ENCODE measurements around the gene MMS19.

MMS19 gene

GRCh38 chr10:97445722-97446639 lies 52.2 kb downstream of the MMS19 start, which contains the start of the genes EXOSC1 and ZDHHC16:
Gene EXOSC1, minus strand, starts transcription at chr10:97446006. Its CDS starts 21 bp downstream, at chr10:97445985.
Gene ZDHHC16, plus strand, starts transcription at chr10:97446175. Its CDS starts 5,501 bp downstream, at chr10:97451676.
- no CpG with 5 or more reads among the region's 66 CpGs for WGBS (ENCODE audit: extremely low coverage, insufficient coverage, low lambda C conversion rate)

GRCh38 chr10:97445357-97445721 lies 52.9 kb downstream of the MMS19 start:
- Histone ChIP-seq H3K27me3 (ENCODE audit: insufficient read depth, low read length, poor library complexity) (no peaks in the 10 kb centered on the region), H3K79me1 (ENCODE audit: low read length) (peaks cover 15% of the 10 kb centered on the region), H2BK15ac (replicated peaks; ENCODE audit: low read depth) (no peak overlapping the region), H2BK120ac (ENCODE audit: low read depth, low read length) (no peak overlapping the region), H3K56ac (ENCODE audit: low read length) (peak overlapping the region; percentile 86), H3K4me2 (ENCODE audit: low read length) (peak overlapping the region; percentile 50), H3K23ac (ENCODE audit: low read length) (no peak overlapping the region), H3K36me3 (ENCODE audit: control insufficient read depth, insufficient read depth, low read length) (no peaks in the 10 kb centered on the region), H3K18ac (ENCODE audit: low read length) (no peak overlapping the region), H3K27ac (ENCODE audit: low read depth, low read length) (no peak overlapping the region), H4K8ac (ENCODE audit: low read depth, low read length) (no peak overlapping the region), H3K9ac (ENCODE audit: low read length) (peak overlapping the region; percentile 73), H3K4ac (ENCODE audit: low read depth, low read length) (peak overlapping the region; percentile 40), H3K4me1 (ENCODE audit: control insufficient read depth, low read depth, low read length) (no peaks in the 10 kb centered on the region), H3K4me3 (ENCODE audit: low read length) (peak overlapping the region; percentile 58), H2BK5ac (ENCODE audit: low read length) (no peak overlapping the region), H2AK5ac (ENCODE audit: low read length) (no peak overlapping the region), H3K79me2 (ENCODE audit: control insufficient read depth, insufficient read depth, low read length) (peaks cover 25% of the 10 kb centered on the region), H4K5ac (ENCODE audit: low read length) (no peak overlapping the region)
- no peak for DNase-seq
- WGBS (ENCODE audit: extremely low coverage, insufficient coverage, low lambda C conversion rate) = no CpG with 5 or more reads among the region's 13 CpGs

More at GRCh38 chr10:97445722-97446639, 52.2 kb downstream of the MMS19 start, which contains the start of the genes EXOSC1 and ZDHHC16:
- Histone ChIP-seq H3K4me3 (ENCODE audit: low read length) (peak within 1 kb of the TSS; percentile 58), H3K79me2 (ENCODE audit: control insufficient read depth, insufficient read depth, low read length) (peaks cover 29% of the 10 kb centered on the region), H3K27me3 (ENCODE audit: insufficient read depth, low read length, poor library complexity) (no peaks in the 10 kb centered on the region), H2AK5ac (ENCODE audit: low read length) (no peak within 1 kb of the TSS), H3K4me2 (ENCODE audit: low read length) (peak within 1 kb of the TSS; percentile 50), H2BK120ac (ENCODE audit: low read depth, low read length) (no peak within 1 kb of the TSS), H2BK15ac (replicated peaks; ENCODE audit: low read depth) (no peak within 1 kb of the TSS), H4K5ac (ENCODE audit: low read length) (no peak within 1 kb of the TSS), H3K79me1 (ENCODE audit: low read length) (peaks cover 19% of the 10 kb centered on the region), H3K18ac (ENCODE audit: low read length) (peak within 1 kb of the TSS; percentile 83), H3K9ac (ENCODE audit: low read length) (peak within 1 kb of the TSS; percentile 73), H3K27ac (ENCODE audit: low read depth, low read length) (peak within 1 kb of the TSS; percentile 27), H2BK5ac (ENCODE audit: low read length) (no peak within 1 kb of the TSS), H3K4ac (ENCODE audit: low read depth, low read length) (peak within 1 kb of the TSS; percentile 40), H3K4me1 (ENCODE audit: control insufficient read depth, low read depth, low read length) (no peaks in the 10 kb centered on the region), H4K8ac (ENCODE audit: low read depth, low read length) (peak within 1 kb of the TSS; percentile 95), H3K36me3 (ENCODE audit: control insufficient read depth, insufficient read depth, low read length) (no peaks in the 10 kb centered on the region), H3K23ac (ENCODE audit: low read length) (no peak within 1 kb of the TSS), H3K56ac (ENCODE audit: low read length) (peak within 1 kb of the TSS; percentile 89)
- peak; percentile 99 for DNase-seq

DNA sequence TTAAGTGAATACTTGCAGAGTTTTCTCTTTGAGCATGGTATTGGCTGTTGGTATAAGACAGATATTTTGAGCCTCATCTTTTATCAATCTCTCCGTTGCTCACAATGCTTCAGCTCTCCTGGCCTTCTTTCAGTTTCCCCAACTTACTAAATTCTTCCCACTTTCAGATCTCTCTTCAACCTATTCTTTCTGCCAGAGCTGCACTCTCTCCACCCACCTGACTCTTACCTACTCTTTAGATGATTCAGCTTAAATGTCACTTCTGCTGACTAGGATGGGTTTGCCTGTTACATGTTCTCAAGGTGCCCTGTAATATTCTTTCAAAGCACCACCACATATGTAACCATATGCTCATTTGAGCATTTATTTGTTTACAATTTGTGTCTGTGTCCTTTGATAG lies 54.0 kb downstream of the MMS19 start:
- no peak for DNase-seq
- Histone ChIP-seq H3K4me1 (ENCODE audit: control insufficient read depth, low read depth, low read length) (no peaks in the 10 kb centered on the region), H2BK120ac (ENCODE audit: low read depth, low read length) (no peak overlapping the region), H3K36me3 (ENCODE audit: control insufficient read depth, insufficient read depth, low read length) (no peaks in the 10 kb centered on the region), H3K9ac (ENCODE audit: low read length) (no peak overlapping the region), H2BK15ac (replicated peaks; ENCODE audit: low read depth) (no peak overlapping the region), H3K79me1 (ENCODE audit: low read length) (peaks cover 12% of the 10 kb centered on the region), H3K56ac (ENCODE audit: low read length) (no peak overlapping the region), H3K27me3 (ENCODE audit: insufficient read depth, low read length, poor library complexity) (no peaks in the 10 kb centered on the region), H3K18ac (ENCODE audit: low read length) (no peak overlapping the region), H3K4ac (ENCODE audit: low read depth, low read length) (no peak overlapping the region), H3K23ac (ENCODE audit: low read length) (no peak overlapping the region), H2BK5ac (ENCODE audit: low read length) (no peak overlapping the region), H4K5ac (ENCODE audit: low read length) (no peak overlapping the region), H2AK5ac (ENCODE audit: low read length) (no peak overlapping the region), H4K8ac (ENCODE audit: low read depth, low read length) (no peak overlapping the region), H3K4me3 (ENCODE audit: low read length) (no peak overlapping the region), H3K4me2 (ENCODE audit: low read length) (no peak overlapping the region), H3K27ac (ENCODE audit: low read depth, low read length) (no peak overlapping the region), H3K79me2 (ENCODE audit: control insufficient read depth, insufficient read depth, low read length) (peaks cover 22% of the 10 kb centered on the region)
- WGBS (ENCODE audit: extremely low coverage, insufficient coverage, low lambda C conversion rate) = no CpG with 5 or more reads among the region's 1 CpG

DNA sequence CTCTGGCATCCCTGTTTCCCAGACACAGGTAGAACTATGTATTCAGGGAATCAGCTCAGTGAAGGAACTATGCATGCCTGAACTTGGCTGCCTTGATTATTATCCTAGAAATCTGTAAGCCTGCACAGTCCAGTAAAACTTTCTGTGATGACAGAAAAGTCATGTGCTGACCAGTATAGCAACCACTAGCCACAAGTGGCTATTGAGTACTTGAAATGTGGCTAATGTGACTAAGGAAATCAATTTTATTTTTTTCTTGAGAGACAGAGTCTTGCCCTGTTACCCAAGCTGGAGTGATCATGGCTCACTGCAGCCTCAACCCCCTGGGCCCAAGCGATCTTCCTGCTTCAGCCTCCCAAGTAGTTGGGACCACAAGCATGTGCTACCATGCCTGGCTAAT lies 55.9 kb downstream of the MMS19 start:
- H2BK120ac ChIP-seq (ENCODE audit: low read depth, low read length) = no peak overlapping the region
- H4K5ac ChIP-seq (ENCODE audit: low read length) = no peak overlapping the region
- no peaks in the 10 kb centered on the region for H3K27me3 ChIP-seq (ENCODE audit: insufficient read depth, low read length, poor library complexity)
- no peak overlapping the region for H3K56ac ChIP-seq (ENCODE audit: low read length)
- no peak overlapping the region for H3K9ac ChIP-seq (ENCODE audit: low read length)
- no CpG with 5 or more reads among the region's 1 CpG for WGBS (ENCODE audit: extremely low coverage, insufficient coverage, low lambda C conversion rate)
- no peak overlapping the region for H2AK5ac ChIP-seq (ENCODE audit: low read length)
- no peak overlapping the region for H3K4me3 ChIP-seq (ENCODE audit: low read length)
- H3K36me3 ChIP-seq (ENCODE audit: control insufficient read depth, insufficient read depth, low read length) = no peaks in the 10 kb centered on the region
- H4K8ac ChIP-seq (ENCODE audit: low read depth, low read length) = no peak overlapping the region
- H3K18ac ChIP-seq (ENCODE audit: low read length) = no peak overlapping the region
- H3K4me1 ChIP-seq (ENCODE audit: control insufficient read depth, low read depth, low read length) = no peaks in the 10 kb centered on the region
- H2BK15ac ChIP-seq (replicated peaks; ENCODE audit: low read depth) = no peak overlapping the region
- H3K79me1 ChIP-seq (ENCODE audit: low read length) = peaks cover 9% of the 10 kb centered on the region
- H3K23ac ChIP-seq (ENCODE audit: low read length) = no peak overlapping the region
- H3K79me2 ChIP-seq (ENCODE audit: control insufficient read depth, insufficient read depth, low read length) = peaks cover 20% of the 10 kb centered on the region
- no peak overlapping the region for H3K4ac ChIP-seq (ENCODE audit: low read depth, low read length)
- no peak overlapping the region for H3K4me2 ChIP-seq (ENCODE audit: low read length)
- H2BK5ac ChIP-seq (ENCODE audit: low read length) = no peak overlapping the region
- DNase-seq = no peak
- H3K27ac ChIP-seq (ENCODE audit: low read depth, low read length) = no peak overlapping the region

- no peak overlapping the region for H3K23ac ChIP-seq (ENCODE audit: low read length)
- H2BK5ac ChIP-seq (ENCODE audit: low read length) = no peak overlapping the region
- no peak overlapping the region for H3K4ac ChIP-seq (ENCODE audit: low read depth, low read length)
- H3K36me3 ChIP-seq (ENCODE audit: control insufficient read depth, insufficient read depth, low read length) = peaks cover 10% of the 10 kb centered on the region
- no peak overlapping the region for H3K56ac ChIP-seq (ENCODE audit: low read length)
- H3K4me3 ChIP-seq (ENCODE audit: low read length) = no peak overlapping the region
- WGBS (ENCODE audit: extremely low coverage, insufficient coverage, low lambda C conversion rate) = no CpG with 5 or more reads among the region's 6 CpGs
- no peaks in the 10 kb centered on the region for H3K79me2 ChIP-seq (ENCODE audit: control insufficient read depth, insufficient read depth, low read length)
- no peak overlapping the region for H2BK15ac ChIP-seq (replicated peaks; ENCODE audit: low read depth)
- no peak overlapping the region for H2AK5ac ChIP-seq (ENCODE audit: low read length)
- no peak overlapping the region for H2BK120ac ChIP-seq (ENCODE audit: low read depth, low read length)
- DNase-seq = no peak
- no peak overlapping the region for H3K27ac ChIP-seq (ENCODE audit: low read depth, low read length)
- H3K18ac ChIP-seq (ENCODE audit: low read length) = no peak overlapping the region
- no peak overlapping the region for H3K4me2 ChIP-seq (ENCODE audit: low read length)
- no peak overlapping the region for H3K9ac ChIP-seq (ENCODE audit: low read length)
- no peaks in the 10 kb centered on the region for H3K4me1 ChIP-seq (ENCODE audit: control insufficient read depth, low read depth, low read length)
- H3K27me3 ChIP-seq (ENCODE audit: insufficient read depth, low read length, poor library complexity) = no peaks in the 10 kb centered on the region
- H4K8ac ChIP-seq (ENCODE audit: low read depth, low read length) = no peak overlapping the region
- peaks cover 2% of the 10 kb centered on the region for H3K79me1 ChIP-seq (ENCODE audit: low read length)
- no peak overlapping the region for H4K5ac ChIP-seq (ENCODE audit: low read length)
These were observed 63.0 kb downstream of the MMS19 start for GRCh38 chr10:97435211-97435610.
